HUES64 (cell line): Measurements from ENCODE around the gene MEOX2.

Source experiments
- H3K27ac ChIP-seq: 2 replicates; pipeline ENCODE4 v1.7.0; 2013; ENCODE audit warnings: low read depth, low read length, inconsistent platforms
- H3K27me3 ChIP-seq: 2 replicates; pipeline ENCODE4 v1.6.1; 2013; ENCODE audit warnings: mild to moderate bottlenecking, low read length; ENCODE audit not compliant: insufficient read depth
- H3K36me3 ChIP-seq: 2 replicates; pipeline ENCODE4 v1.6.1; 2013; ENCODE audit warnings: mild to moderate bottlenecking, low read length; ENCODE audit not compliant: insufficient read depth
- H3K4me1 ChIP-seq: 2 replicates; pipeline ENCODE4 v1.6.1; 2013; ENCODE audit warnings: mild to moderate bottlenecking, low read length, moderate library complexity; ENCODE audit not compliant: insufficient read depth
- H3K4me3 ChIP-seq: 2 replicates; pipeline ENCODE4 v1.5.1; 2013; ENCODE audit warnings: mild to moderate bottlenecking, low read length, moderate library complexity
- H3K9ac ChIP-seq: 2 replicates; pipeline ENCODE4 v1.6.1; 2013; ENCODE audit warnings: mild to moderate bottlenecking, low read depth, low read length
- H3K9me3 ChIP-seq: 2 replicates; pipeline ENCODE4 v1.6.1; 2013; ENCODE audit warnings: low read depth, low read length; ENCODE audit not compliant: insufficient read depth
- WGBS: fragments of 150-250, 120-280 bp; methylation state at CpG from one replicate; pipeline ENCODE4 v1.1.7; 2013; ENCODE audit warnings: missing lambda C conversion rate; 5-methylcytosine and 5-hydroxymethylcytosine counted together

The MEOX2 gene

DNA sequence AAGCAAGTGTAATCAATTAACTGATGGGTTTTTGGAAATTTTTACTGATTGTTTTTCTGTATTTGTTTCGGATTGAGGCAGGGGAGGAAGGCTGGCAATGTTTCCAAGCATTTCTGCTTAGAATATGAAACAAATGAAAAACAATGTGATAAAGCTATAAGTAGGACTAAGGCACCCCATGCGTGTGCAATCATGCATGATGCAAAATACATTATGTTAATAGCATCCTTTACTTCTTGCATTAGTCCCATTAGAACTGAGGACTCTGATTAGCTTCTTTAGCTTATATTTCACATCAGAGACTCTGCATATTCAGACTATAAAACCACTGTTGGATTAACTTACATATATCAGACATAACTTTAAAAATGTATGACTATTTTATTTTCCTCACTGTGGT lies 76.0 kb downstream of the MEOX2 start:
- H3K4me1 ChIP-seq = peaks cover 8% of the 10 kb centered on the region; the same call in 1 of the 2 replicates
- H3K9me3 ChIP-seq = no peaks in the 10 kb centered on the region
- H3K4me3 ChIP-seq = no peak overlapping the region
- H3K9ac ChIP-seq = no peak overlapping the region
- WGBS = 92% methylated on average over 2 of the region's 2 CpGs
- H3K27ac ChIP-seq = no peak overlapping the region
- H3K27me3 ChIP-seq = no peaks in the 10 kb centered on the region
- no peaks in the 10 kb centered on the region for H3K36me3 ChIP-seq

DNA sequence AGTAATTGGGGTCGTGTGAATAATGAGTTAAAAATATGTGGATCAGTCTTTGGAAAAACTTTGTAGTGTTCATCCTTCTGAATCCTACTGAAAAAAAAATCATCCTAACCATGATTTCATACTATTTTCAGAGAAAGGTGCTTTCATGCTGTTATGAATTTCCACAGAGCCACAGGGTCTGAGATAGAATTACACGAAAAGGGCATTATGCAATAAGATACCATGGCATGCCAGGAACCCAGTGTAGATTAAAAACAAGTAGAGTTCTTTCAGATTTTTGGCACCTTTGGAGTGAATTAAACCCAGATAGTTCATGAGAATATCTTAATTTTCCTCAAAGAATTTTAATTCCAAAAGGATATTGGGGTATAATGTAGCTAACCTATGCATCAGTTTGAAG lies 77.2 kb downstream of the MEOX2 start:
- Histone ChIP-seq H3K4me3 (no peak overlapping the region), H3K9me3 (no peaks in the 10 kb centered on the region), H3K9ac (no peak overlapping the region), H3K27ac (no peak overlapping the region), H3K36me3 (no peaks in the 10 kb centered on the region), H3K27me3 (no peaks in the 10 kb centered on the region), H3K4me1 (peaks cover 8% of the 10 kb centered on the region; the same call in 1 of the 2 replicates)
- 86% methylated on average over 2 of the region's 2 CpGs for WGBS

DNA sequence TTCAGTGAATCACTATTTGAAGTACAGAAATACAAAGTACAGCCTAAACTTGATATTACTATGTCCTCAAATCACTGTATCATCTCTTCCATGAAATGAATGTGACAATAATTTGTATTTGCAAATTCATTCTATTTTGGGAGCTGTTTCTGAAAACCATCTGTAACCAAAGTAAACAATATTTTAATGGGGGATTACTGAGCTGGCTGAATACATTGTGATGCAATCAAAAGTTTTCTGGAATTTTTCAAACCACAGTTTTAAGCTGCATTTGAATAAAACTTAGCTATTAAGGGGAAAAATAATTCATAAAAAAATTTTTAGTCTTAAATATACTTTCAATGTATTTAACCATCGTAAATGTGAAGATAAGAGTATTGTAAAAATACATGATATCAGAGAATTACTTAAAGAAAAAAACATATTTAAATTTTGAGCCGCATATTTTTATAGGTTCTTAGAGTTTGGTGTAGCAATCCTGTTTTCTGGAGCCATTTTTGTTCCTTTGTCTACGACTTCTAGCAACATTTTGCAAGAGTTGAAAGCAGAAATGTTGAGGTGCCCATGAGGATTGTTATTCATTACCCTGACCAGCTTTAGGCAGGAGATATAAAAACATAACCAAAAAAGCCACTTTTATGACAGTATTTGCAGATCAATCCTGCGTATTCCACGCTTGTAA lies 78.8 kb downstream of the MEOX2 start:
- Histone ChIP-seq H3K9me3 (no peaks in the 10 kb centered on the region), H3K9ac (0 out of 2 replicates have a peak overlapping the region, but pooled peaks have one; percentile 28), H3K27ac (no peak overlapping the region), H3K4me3 (no peak overlapping the region), H3K4me1 (peaks cover 8% of the 10 kb centered on the region; the same call in 1 of the 2 replicates), H3K27me3 (no peaks in the 10 kb centered on the region), H3K36me3 (no peaks in the 10 kb centered on the region)
- WGBS = 95% methylated on average over 3 of the region's 5 CpGs

DNA sequence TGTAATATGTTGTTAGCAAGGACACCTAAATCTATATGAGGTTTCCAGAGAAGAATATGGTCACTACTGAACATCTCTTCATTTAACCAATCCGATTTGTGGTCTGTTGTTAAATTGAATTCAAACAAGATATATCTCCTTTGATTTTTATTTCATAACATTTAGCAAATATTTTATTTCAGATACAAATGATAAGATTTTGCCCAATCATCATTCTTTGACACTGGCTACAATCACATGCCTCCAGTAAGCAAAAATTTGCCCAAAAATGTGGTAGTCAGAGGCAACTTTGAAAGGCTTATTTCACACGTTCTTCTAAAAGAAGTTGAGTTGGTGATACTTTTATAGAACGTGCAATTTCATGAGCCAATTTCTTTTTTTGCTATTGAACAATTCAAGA lies 79.9 kb downstream of the MEOX2 start:
- H3K4me1 ChIP-seq = peaks cover 8% of the 10 kb centered on the region; the same call in 1 of the 2 replicates
- H3K27ac ChIP-seq = no peak overlapping the region
- WGBS = 89% methylated on average over 3 of the region's 3 CpGs
- H3K27me3 ChIP-seq = no peaks in the 10 kb centered on the region
- no peak overlapping the region for H3K4me3 ChIP-seq
- no peak overlapping the region for H3K9ac ChIP-seq
- H3K36me3 ChIP-seq = no peaks in the 10 kb centered on the region
- H3K9me3 ChIP-seq = no peaks in the 10 kb centered on the region

DNA sequence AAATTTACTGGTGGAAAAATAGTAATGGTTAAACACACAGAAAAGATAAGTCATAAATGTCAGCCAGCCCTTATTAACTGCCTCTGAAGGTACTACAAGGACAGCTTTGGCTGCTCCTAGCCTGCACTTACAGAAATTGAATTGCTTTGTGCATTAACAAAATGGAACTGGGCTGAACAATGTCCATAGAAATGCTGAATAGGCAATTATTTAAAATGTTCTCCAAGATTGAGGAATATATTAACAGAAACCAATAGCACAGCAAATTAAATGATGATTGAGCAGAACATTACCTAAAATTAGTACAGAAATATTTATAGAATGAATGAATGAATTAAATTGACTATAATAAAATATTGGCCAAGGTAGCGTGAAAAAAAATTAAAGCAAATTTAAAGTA lies 82.3 kb downstream of the MEOX2 start:
- no peak overlapping the region for H3K9ac ChIP-seq
- H3K27me3 ChIP-seq = no peaks in the 10 kb centered on the region
- H3K36me3 ChIP-seq = no peaks in the 10 kb centered on the region
- WGBS = no CpG with 5 or more reads among the region's 1 CpG
- no peak overlapping the region for H3K27ac ChIP-seq
- H3K4me3 ChIP-seq = no peak overlapping the region
- H3K9me3 ChIP-seq = peaks cover 11% of the 10 kb centered on the region
- peaks cover 8% of the 10 kb centered on the region; the same call in 1 of the 2 replicates for H3K4me1 ChIP-seq

DNA sequence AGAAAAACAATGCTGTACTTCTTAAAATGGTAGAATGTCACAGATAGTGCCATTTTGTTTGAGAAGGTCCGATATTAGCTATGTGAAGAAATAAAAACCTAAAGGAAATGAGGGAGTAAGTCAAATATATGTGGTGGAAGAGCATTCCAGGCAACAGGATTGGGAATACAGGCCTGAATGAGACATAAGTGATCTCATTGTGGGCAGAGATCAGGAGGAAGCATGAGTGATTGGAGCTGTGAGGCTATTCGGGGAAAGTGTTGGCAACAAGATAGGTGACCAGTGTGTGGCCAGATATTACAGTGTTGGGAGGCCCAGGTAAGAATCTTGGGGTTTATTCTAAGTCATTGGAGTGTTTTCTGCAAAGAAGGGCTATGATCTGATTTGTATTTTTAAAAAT lies 83.4 kb downstream of the MEOX2 start:
- no peak overlapping the region for H3K9ac ChIP-seq
- peaks cover 7% of the 10 kb centered on the region; the same call in 1 of the 2 replicates for H3K4me1 ChIP-seq
- no peak overlapping the region for H3K27ac ChIP-seq
- H3K9me3 ChIP-seq = peaks cover 16% of the 10 kb centered on the region
- no peak overlapping the region for H3K4me3 ChIP-seq
- no peaks in the 10 kb centered on the region for H3K27me3 ChIP-seq
- H3K36me3 ChIP-seq = no peaks in the 10 kb centered on the region
- WGBS = 73% methylated on average over 2 of the region's 2 CpGs

DNA sequence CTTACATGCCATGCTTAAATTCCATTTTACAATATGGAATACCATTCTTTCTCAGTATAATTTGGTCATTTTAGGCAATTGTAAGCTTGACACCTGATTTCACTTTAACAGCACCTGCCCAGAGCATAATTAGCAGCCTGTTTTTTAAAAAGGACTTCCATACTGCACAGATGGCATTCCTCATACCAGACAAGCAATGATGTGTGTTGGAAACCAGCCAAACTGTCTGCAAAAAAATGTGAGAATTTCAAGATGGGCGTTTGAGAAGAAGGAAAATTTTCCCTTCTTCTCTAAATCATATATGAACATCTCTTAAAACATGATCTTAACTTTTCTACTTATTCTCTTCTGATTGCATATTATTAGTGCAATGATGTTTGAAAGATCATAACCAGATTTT lies 84.2 kb downstream of the MEOX2 start:
- WGBS = no CpG with 5 or more reads among the region's 1 CpG
- H3K4me1 ChIP-seq = no peaks in the 10 kb centered on the region
- H3K9me3 ChIP-seq = peaks cover 16% of the 10 kb centered on the region
- no peaks in the 10 kb centered on the region for H3K27me3 ChIP-seq
- no peaks in the 10 kb centered on the region for H3K36me3 ChIP-seq
- H3K9ac ChIP-seq = no peak overlapping the region
- H3K27ac ChIP-seq = no peak overlapping the region
- H3K4me3 ChIP-seq = no peak overlapping the region

DNA sequence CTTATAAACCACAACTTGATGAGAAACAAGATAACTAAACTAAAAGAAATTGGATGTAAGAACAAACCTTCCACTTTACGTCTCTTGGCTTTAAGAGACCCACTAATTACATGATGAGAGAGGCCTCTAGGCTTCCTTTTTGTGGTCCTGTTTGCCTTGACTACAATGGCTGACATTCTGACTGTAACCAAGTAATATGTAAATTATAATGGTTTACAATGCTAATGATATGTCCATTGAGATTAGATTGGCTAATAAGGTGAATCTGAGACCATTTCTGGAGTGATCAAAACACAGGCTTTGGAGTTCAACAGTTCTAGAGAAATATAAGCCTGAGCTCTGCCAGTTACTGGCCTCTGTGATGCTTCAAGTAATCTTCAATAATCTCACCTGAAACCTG lies 85.3 kb downstream of the MEOX2 start:
- Histone ChIP-seq H3K27ac (no peak overlapping the region), H3K27me3 (no peaks in the 10 kb centered on the region), H3K4me1 (no peaks in the 10 kb centered on the region), H3K36me3 (no peaks in the 10 kb centered on the region), H3K4me3 (no peak overlapping the region), H3K9ac (no peak overlapping the region), H3K9me3 (peaks cover 16% of the 10 kb centered on the region)
- WGBS = 95% methylated on average over 1 of the region's 1 CpG

DNA sequence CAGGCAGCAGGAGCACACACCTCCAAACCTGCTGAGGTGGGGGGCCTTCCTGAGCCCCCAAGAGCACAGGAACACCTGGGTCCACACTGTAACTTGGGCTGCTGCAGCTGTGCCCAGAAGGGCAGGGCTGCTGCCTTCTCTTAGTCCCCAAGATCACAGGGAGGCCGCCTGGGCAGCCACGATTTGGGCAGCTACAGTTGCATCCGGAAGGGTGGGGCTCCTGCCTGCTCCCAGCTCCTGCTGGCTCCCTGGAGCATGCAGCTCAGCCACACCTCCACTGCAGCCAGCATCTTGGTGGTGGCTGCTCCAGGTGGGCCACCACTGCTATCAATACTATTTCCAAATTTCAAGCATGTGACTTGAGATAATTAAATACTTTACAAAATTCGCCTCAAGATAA lies 86.2 kb downstream of the MEOX2 start:
- H3K9ac ChIP-seq = no peak overlapping the region
- no peak overlapping the region for H3K27ac ChIP-seq
- H3K4me3 ChIP-seq = no peak overlapping the region
- no peaks in the 10 kb centered on the region for H3K36me3 ChIP-seq
- no peaks in the 10 kb centered on the region for H3K27me3 ChIP-seq
- 92% methylated on average over 3 of the region's 4 CpGs for WGBS
- H3K4me1 ChIP-seq = no peaks in the 10 kb centered on the region
- H3K9me3 ChIP-seq = peaks cover 16% of the 10 kb centered on the region

DNA sequence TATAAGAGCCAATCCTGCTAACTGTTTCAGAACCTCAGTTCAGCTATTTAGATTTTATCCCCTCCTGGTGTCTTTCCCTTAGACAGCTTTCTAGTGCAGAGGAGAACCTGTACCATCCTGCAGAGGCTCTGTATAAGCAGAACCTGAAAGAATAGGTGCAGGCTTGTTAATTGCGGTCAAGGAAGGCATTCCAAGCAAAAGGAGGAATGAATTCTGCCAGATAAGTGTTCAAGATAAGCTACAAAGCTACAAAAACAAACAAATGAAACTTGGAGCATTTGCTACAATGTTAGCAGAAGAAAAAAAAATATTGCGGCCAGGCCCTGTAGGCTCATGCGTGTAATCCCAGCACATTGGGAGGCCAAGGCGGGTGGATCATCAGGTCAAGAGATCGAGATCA lies 92.0 kb downstream of the MEOX2 start:
- peaks cover 8% of the 10 kb centered on the region for H3K9me3 ChIP-seq
- no peak overlapping the region for H3K27ac ChIP-seq

DNA sequence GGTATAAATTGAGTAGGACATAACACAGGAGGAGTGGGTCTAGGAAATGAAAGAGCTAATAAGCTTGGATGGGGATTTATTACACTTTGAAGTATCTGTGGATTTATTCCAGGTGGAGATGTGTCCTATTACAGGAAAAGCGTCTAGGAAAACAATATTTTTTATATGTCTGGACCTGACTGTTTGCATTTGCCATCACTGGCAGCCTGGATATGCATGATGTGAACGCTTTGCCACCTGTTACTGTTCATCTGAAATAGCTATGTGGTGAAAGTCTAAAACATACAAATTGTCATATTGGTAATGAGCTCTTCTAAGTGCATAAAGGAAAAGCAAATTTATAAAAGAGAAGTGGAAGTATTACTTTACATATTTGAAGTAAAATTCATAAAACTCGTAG lies 93.1 kb downstream of the MEOX2 start:
- Histone ChIP-seq H3K4me3 (no peak overlapping the region), H3K27me3 (no peaks in the 10 kb centered on the region), H3K4me1 (no peaks in the 10 kb centered on the region), H3K27ac (no peak overlapping the region), H3K36me3 (no peaks in the 10 kb centered on the region), H3K9ac (no peak overlapping the region), H3K9me3 (no peaks in the 10 kb centered on the region)
- 92% methylated on average over 3 of the region's 3 CpGs for WGBS

More for the DNA sequence above, 92.0 kb downstream of the MEOX2 start:
- Histone ChIP-seq H3K27me3 (no peaks in the 10 kb centered on the region), H3K9ac (no peak overlapping the region), H3K36me3 (no peaks in the 10 kb centered on the region), H3K4me1 (no peaks in the 10 kb centered on the region), H3K4me3 (no peak overlapping the region)
- 86% methylated on average over 5 of the region's 5 CpGs for WGBS

DNA sequence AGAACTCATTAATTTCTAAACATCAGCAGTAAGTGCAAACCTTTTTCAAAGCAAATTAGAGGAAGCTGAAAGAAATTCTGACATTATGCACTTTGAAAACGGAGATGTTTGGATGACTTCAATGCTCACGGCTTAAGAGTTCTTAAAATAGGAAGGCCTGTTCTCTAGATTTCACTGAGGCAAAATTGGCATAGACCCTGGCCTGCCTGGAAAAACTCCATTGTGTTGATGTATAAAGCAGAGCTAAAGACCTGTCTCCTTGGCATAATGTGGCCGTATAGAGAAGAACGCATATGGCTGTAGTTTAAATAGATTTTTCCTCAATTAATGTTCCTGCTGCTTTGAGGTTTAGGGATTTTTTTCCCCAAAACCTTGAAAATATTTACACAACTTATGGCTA lies 100.2 kb downstream of the MEOX2 start:
- Histone ChIP-seq H3K9ac (no peak overlapping the region), H3K27me3 (no peaks in the 10 kb centered on the region), H3K9me3 (peaks cover 26% of the 10 kb centered on the region), H3K36me3 (no peaks in the 10 kb centered on the region), H3K4me1 (no peaks in the 10 kb centered on the region), H3K4me3 (no peak overlapping the region), H3K27ac (no peak overlapping the region)
- WGBS = 96% methylated on average over 4 of the region's 4 CpGs
